ENCODE results near the gene FAM72D.
"Not testable (repeated sequence)": the region's sequence is repeated elsewhere in the genome, so short reads cannot be mapped to it uniquely, and the experiment has no call there.

The FAM72D gene

DNA sequence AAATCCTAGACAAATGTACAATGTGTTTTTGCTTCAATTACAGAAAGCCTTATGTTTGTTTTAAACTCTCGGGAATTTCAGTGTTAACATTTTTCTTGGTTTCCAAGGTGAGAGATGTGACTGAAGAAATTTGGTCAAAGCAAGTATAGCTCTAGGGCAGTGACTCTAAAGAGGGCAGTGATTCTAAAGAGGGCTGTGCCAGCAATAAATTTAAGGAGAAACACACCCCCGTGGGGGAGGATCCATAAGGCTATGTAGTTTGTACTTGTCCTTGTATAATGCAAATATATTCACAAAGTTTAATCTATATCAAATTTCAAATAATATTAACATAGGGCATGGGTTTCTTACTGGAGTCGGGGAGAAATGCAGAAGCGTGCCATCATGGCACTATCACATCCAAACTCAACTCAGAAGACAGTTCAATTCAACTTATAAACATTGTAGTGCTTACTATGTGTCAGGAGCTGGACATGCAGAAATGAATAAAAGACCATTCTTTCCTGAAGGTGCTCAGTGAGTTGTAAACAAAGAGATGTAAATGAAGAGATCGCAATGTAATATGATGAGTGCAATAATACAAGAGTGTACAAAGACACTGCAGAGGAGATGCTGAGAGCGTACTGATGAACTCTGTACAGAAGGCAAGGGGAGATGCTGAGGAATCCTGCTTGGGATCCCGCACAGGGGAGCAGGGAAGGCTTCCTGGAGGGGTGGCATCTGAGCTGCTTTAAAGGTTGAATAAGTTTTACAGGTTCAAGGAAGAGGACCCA, 13.1 kb upstream of the FAM72D start:
- not testable (repeated sequence) for DNase-seq (ENCODE audit: low read depth in 2 of 2)

- DNase-seq (ENCODE audit: low read depth in 2 of 2) = not testable (repeated sequence)
Observed at GRCh38 chr1:145093517-145094149, 2.1 kb upstream of the FAM72D start.

DNA sequence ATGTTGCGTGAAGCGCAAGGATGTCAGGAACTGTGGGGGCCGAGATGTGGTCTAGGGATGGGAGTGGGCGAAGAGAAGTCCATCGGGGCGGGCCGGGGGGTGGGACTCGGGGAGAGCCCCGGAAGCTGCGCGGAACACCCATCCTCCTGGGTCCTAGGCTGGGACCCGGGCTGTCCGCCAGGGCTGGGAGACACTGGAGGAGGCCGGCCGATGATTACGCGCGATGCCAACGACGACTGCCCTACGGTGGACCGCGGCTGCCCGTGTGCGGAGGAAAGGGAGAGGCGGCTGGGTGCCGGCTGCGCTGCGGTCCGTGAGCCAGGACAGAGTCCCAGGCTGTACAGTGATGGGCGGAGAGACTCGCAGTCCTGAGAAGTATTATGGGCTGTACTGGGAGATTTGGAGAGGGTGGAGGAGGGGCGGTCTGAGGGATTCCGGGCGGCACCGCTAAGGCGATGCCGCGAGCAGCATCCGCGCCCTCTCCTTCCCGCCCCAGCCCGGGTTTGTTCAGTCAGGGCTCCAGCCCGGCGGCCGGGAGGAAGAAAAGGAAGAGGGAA, 1.0 kb upstream of the FAM72D start:
- not testable (repeated sequence) for DNase-seq (ENCODE audit: low read depth in 2 of 2)

GRCh38 chr1:145101725-145102124, 6.0 kb downstream of the FAM72D start:
- not testable (repeated sequence) for DNase-seq (ENCODE audit: low read depth in 2 of 2)

- not testable (repeated sequence) for DNase-seq (ENCODE audit: low read depth in 2 of 2)
Observed at GRCh38 chr1:145103294-145103693, 7.5 kb downstream of the FAM72D start.

DNA sequence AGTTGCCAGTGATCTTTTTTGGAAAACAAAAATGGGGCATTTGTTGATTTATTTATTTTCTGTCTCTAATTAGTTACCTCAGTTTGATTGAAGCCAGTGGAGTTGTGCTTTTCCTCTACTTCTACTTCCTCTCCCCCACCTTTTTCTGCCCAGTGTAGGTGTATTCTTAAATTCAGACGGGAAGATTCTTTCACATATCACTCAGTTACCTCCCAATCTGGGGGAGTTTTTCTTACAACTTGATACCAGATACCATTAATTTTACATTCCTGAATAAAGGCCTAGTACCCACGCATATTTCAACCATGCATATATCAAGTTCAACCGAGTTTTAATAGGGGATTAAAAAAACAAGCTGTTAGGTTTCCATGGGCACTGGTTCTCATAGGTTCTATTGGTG, 15.9 kb downstream of the FAM72D start:
- not testable (repeated sequence) for DNase-seq (ENCODE audit: low read depth in 2 of 2)

- DNase-seq (ENCODE audit: low read depth in 2 of 2) = not testable (repeated sequence)
Observed at GRCh38 chr1:145112703-145113102, 16.9 kb downstream of the FAM72D start.

- DNase-seq (ENCODE audit: low read depth in 2 of 2) = not testable (repeated sequence)
Observed at GRCh38 chr1:145114560-145115057, 18.8 kb downstream of the FAM72D start.

DNA sequence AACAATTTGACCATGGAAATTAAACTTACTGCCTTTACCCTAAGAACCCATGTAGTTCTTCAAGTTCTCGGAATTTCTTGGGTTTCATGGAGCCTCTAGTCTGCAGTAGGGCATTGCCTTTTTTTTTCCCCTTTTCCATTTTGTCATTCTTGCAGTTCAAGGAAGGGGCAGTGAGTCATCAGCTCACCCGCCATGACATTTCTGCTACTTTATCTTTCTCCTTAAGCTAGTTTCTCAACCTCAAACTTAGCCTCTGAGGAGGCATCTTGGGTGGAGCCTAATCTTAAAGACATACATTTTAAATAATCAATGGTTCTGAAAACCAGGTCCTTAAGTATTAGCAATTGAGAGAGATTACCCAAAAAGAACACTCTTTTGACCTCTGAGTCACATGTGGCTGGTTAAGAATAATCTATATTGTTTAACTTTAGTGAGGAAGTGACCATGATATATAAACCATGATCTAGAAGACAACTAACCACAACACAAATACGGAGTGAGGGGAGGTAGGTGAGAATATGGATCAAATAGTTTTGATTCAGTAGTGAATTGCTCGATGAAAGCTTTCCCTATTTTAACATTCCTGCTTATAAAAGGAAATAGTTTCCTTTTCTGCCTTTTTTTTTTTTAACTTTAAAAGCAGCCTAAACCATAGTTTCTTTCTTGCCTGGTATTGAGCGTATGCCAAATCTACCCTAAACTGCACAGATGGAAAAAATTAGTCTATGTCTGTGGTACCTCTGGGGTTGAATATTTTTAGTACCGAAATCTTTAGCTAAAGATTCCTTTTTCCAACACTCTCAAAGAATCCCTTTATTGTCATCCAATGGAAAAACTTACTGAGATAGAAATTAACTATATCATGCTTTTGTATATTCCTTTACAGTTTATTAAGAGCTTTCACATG, 20.1 kb downstream of the FAM72D start:
- DNase-seq (ENCODE audit: low read depth in 2 of 2) = not testable (repeated sequence)

- not testable (repeated sequence) for DNase-seq (ENCODE audit: low read depth in 2 of 2)
Observed at GRCh38 chr1:145119842-145120241, 24.1 kb downstream of the FAM72D start.

- not testable (repeated sequence) for DNase-seq (ENCODE audit: low read depth in 2 of 2)
Observed at GRCh38 chr1:145122344-145123061, 26.7 kb downstream of the FAM72D start.

- DNase-seq (ENCODE audit: low read depth in 2 of 2) = not testable (repeated sequence)
Observed at GRCh38 chr1:145123062-145123395, 27.3 kb downstream of the FAM72D start.

DNA sequence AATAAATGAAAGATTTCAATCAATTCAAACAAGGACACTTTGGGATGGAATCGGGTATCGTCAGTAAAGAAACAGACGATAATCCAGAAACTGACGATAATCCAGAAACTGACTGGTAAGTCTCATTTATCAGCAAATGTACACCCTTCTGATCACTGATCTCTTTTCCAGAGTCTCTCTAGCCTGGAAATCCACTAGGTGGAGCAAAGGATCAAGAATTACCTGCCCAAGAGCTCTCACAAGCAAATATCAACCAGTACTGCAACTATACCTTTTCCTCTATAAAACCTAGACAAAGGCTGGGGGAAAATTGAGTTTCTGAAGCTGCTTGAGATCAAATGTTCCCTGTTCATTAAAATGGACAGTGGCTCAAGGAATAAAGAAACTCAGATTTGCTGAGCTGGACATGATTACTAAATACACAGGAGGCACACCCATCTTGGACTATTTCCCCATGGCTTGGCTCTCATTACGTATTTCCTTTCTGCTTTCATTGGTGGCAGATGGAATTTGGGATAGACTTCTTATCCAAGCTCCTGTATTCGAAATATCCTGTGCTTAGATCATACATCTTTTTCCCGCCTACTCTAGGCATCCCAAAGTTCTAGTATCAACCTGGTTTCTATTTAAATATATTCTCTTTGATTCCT, 28.3 kb downstream of the FAM72D start:
- DNase-seq (ENCODE audit: low read depth in 2 of 2) = not testable (repeated sequence)

- not testable (repeated sequence) for DNase-seq (ENCODE audit: low read depth in 2 of 2)
Observed at GRCh38 chr1:145125112-145125511, 29.3 kb downstream of the FAM72D start.

- not testable (repeated sequence) for DNase-seq (ENCODE audit: low read depth in 2 of 2)
Observed at GRCh38 chr1:145127144-145127543, 31.4 kb downstream of the FAM72D start.

DNA sequence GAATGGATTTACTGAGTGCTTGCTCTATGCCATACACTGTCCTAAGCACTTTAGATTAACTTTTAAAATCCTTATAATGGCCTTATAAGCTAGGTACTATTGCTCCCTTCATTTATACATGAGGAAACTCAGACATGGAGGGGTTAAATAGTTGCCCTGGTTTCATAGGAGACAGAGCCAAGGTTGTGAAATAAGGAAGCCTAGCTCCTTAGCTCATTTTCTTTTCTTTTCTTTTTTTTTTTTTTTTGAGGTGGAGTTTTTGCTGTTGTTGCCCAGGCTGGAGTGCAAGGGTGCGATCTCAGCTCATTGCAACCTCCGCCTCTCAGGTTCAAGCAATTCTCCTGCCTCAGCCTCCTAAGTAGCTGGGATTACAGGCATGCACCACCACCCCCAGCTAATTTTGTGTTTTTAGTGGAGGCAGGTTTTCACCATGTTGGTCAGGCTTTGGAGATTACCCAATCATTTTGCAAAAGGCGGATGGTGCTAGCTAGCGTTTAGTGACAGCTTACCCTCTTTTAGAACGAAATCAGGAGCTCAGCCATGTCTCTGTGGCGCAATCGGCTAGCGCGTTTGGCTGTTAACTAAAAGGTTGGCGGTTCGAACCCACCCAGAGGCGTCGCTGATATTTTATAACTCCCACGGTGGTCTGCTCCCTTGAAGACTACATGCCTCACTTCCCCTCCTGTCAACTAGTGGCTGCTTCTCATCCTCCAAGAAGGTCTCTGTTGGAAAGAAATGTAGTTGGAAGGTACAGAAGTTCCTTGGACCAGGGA, 33.1 kb downstream of the FAM72D start:
- DNase-seq (ENCODE audit: low read depth in 2 of 2) = not testable (repeated sequence)

GRCh38 chr1:145134476-145134875, 38.7 kb downstream of the FAM72D start:
- not testable (repeated sequence) for DNase-seq (ENCODE audit: low read depth in 2 of 2)

DNA sequence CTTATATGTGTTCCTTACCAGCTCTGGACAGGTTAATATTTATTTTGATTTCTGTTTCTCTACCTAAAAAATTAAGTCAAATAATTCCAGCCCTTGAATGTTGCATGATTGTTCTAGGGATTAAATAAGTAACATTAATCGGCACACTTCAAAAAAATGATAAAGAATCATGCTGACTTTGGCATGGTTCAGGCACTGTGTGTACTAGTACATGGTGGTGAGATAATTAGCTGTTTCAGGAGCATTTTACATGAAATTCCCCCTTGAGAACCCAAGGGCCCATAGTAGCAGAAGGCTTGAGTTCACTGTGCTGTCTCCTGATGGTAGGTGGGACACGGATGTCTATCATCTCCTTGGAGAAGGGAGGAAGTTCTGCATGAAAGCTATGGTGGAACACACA, 44.8 kb downstream of the FAM72D start:
- not testable (repeated sequence) for DNase-seq (ENCODE audit: low read depth in 2 of 2)

GRCh38 chr1:145144264-145144913, 48.6 kb downstream of the FAM72D start:
- not testable (repeated sequence) for DNase-seq (ENCODE audit: low read depth in 2 of 2)

Data from stimulated activated CD8-positive, alpha-beta memory T cell treated with anti-CD3 and anti-CD28 coated beads, Interleukin-7, amount 100 ng/mL, for 1 hour (primary cell).